RKO (cell line): ENCODE data around the gene SLCO4A1.
A peak's percentile ranks its signal among the peaks of the same experiment; 100 is the strongest.

Experiments
- DNase-seq: peaks from one replicate; pipeline ENCODE4 v3.0.0-alpha.2; 2016; ENCODE audit warnings: low spot score

The SLCO4A1 gene, protein sequence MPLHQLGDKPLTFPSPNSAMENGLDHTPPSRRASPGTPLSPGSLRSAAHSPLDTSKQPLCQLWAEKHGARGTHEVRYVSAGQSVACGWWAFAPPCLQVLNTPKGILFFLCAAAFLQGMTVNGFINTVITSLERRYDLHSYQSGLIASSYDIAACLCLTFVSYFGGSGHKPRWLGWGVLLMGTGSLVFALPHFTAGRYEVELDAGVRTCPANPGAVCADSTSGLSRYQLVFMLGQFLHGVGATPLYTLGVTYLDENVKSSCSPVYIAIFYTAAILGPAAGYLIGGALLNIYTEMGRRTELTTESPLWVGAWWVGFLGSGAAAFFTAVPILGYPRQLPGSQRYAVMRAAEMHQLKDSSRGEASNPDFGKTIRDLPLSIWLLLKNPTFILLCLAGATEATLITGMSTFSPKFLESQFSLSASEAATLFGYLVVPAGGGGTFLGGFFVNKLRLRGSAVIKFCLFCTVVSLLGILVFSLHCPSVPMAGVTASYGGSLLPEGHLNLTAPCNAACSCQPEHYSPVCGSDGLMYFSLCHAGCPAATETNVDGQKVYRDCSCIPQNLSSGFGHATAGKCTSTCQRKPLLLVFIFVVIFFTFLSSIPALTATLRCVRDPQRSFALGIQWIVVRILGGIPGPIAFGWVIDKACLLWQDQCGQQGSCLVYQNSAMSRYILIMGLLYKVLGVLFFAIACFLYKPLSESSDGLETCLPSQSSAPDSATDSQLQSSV

GRCh38 chr20:62642051-62642665 lies at the start of gene SLCO4A1:
Gene SLCO4A1, plus strand, starts transcription at chr20:62642503. Its CDS starts 13,952 bp downstream, at chr20:62656455.
- peak; percentile 87 for DNase-seq

- no peak for DNase-seq
Observed at GRCh38 chr20:62592506-62593177, 49.7 kb upstream of the SLCO4A1 start.

GRCh38 chr20:62593616-62594015 lies 48.7 kb upstream of the SLCO4A1 start:
- no peak for DNase-seq

- no peak for DNase-seq
Observed at GRCh38 chr20:62595069-62595468, 47.2 kb upstream of the SLCO4A1 start.

DNA sequence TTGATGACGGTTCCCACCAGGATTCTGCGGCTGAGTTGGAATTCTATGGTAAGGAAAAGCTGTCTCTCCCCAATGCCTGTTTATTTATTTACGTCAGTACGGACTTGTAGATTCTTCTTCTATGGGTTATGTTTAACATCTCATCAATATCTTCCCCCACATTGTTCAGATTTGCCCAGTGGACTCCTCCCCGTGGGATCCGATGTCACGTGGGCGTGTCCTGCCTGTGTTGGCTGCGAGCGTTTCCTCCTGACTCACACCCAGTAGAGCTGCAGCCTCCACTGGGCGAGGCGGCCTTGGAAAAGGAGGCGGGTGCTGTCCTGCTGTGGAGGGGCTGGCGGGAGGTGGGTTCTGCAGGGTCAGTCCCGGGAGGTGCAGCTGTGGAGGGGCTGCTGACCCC lies 46.8 kb upstream of the SLCO4A1 start:
- DNase-seq: peak; percentile 68

- DNase-seq: no peak
Observed at GRCh38 chr20:62596486-62596885, 45.8 kb upstream of the SLCO4A1 start.

DNA sequence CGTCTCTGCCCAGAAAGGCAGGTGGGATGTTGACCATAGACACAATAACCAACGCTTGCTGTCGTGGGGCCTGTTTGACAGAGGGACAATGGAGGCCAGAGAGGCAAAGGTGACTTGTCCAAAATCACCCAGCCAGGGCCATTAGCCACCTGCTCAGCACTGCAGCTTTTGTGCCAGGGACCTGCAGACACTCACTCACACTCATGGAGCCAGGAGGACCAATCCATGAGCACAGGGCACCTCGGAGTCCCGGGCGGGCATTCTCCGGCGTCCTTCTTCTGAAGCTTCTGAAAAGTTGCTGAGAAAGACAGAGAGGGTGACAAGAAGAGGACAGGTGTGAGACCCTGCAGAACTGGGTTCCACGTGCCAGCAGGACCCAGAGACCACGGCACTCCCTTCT lies 45.4 kb upstream of the SLCO4A1 start:
- no peak for DNase-seq

GRCh38 chr20:62597416-62598115 lies 44.7 kb upstream of the SLCO4A1 start:
- DNase-seq: no peak

DNA sequence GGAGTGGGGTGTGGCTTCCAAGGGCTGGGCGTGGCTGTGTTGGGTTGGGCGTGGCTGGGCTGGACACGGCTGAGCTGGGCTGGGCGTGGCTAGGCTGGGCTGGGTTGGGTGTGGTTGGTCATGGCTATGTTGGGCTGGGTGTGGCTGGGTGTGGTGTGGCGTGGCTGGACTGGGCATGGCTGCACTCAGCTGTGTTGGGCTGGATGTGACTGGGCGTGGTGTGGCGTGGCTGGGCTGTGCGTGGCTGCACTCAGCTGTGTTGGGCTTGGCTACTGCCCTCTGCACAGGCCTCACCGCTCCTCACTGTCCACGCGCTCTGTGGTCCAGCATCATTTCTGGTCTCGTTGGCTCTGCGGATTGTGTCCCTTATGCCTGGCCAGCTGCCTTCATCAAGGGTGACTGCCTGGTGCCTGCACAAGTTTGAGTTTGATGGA lies 43.5 kb upstream of the SLCO4A1 start:
- DNase-seq: peak; percentile 40

GRCh38 chr20:62599216-62600110 lies 42.8 kb upstream of the SLCO4A1 start:
- no peak for DNase-seq

GRCh38 chr20:62601172-62601571 lies 41.1 kb upstream of the SLCO4A1 start:
- no peak for DNase-seq

DNA sequence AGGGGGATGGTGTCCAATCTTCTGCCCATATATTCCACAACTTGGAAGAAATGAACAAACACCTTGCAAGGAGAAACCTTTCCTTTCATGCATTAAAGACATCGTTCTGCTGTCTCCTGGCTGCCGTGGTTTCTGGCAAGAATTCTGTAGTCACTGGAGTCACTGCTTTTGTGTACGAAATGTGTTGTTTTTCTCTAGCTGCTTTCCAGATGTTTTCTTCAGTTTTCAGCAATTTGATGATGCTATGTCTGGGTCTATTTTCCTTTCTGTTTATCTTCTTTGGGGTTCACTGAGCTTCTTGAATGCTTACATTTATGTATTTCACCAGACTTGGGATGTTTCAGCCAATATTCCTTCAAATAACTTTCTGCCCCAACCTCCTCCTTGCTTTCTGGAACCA lies 40.6 kb upstream of the SLCO4A1 start:
- DNase-seq: no peak

- DNase-seq: no peak
Observed at GRCh38 chr20:62602550-62602949, 39.8 kb upstream of the SLCO4A1 start.

- DNase-seq: peak; percentile 72
Observed at GRCh38 chr20:62603021-62603906, 39.0 kb upstream of the SLCO4A1 start.

DNA sequence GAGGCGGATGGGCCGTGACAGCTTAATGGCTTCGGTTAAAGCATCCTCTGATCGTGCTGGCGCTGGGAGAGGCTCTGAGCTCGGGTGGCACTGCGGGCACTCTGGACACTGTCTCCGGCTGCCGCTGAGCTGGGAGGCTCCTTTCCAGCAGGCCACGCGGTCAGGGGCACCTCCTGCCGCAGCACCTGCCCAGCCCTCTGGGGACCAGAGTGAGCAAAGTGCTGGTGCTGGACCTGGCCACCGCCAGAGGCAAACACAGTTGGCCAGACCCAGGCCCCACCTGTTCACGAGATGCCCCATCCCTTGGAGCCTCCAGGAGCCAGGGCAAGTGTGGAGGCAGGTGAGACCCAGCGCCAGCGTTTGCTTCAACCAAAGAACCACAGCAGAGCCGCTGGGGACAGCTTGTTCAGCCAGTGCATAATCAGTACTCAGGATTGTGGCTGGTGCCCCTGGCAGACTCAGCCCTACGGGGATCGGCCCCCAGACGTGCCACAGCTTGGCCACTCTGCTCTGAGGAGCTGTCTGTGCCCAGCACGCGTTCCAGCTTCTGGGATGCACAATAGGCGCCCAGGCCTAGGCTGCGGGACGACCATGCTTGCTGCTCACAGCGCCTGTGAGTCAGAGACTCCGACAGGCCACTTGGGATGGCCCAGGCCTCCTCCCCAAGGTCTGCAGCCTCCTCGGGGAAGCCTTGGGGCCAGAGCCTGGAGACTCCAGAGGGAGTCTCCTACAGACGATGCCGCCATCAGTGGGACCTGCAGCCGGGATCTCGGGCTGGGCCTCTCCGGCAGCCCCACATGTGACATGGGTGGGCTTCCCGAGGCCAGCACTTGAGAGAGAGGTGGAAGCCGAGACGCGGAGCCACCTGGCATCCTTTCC lies 38.2 kb upstream of the SLCO4A1 start:
- no peak for DNase-seq

DNA sequence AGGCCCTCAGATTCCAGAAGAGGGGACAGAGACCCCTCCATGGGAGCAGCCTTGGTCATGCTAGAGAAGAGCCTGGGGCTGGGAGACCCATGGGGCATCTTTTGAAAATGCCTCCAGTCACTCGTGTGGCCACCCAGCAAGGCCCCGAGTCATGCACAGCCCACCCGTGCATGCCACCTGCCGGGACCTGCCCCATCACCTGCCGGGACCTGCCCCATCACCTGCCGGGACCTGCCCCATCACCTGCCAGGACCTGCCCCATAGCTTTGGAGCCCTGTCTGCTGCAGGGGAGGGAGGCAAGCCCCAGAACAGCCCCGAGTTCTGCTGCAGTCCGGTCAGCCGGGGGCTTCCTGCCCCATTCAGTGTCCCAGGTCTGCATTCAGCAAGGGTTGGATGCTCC lies 37.5 kb upstream of the SLCO4A1 start:
- no peak for DNase-seq

- DNase-seq: no peak
Observed at GRCh38 chr20:62605236-62605943, 36.9 kb upstream of the SLCO4A1 start.

- DNase-seq: no peak
Observed at GRCh38 chr20:62606016-62606415, 36.3 kb upstream of the SLCO4A1 start.
